Measurements from ENCODE around the gene KRTAP4-6. TPM values are rescaled to one million over a fixed set of nuclear protein-coding genes. Genes with fewer than 3 reads are reported as not detected.
"Not testable (repeated sequence)": the region's sequence is repeated elsewhere in the genome, so short reads cannot be mapped to it uniquely, and the experiment has no call there.

Gene KRTAP4-6
- total and polyA plus RNA-seq, 2 of the 13 experiments (the other 11 are each of a cell fraction or from before 2014, with no cell fraction given) = not detected

GRCh38 chr17:41119696-41120690 lies 20.4 kb downstream of the KRTAP4-6 start:
- H4K20me1 ChIP-seq (ENCODE audit: insufficient read depth, low read length); in situ Hi-C loops (cut with HindIII; ENCODE audit: extremely low pct_ligation_motif_present, low pct_unique_long_range_greater_than_20kb); POLR2A ChIA-PET; H3K79me2 ChIP-seq (ENCODE audit: insufficient read depth, low read length); H3K27me3 ChIP-seq (ENCODE audit: control insufficient read depth in 1 of 2, insufficient read depth in 2 of 2, low read length in 2 of 2); H3K9me3 ChIP-seq (ENCODE audit: low read length); H2AFZ ChIP-seq (ENCODE audit: low read length); DNase-seq (ENCODE audit: low spot score); H3K4me1 ChIP-seq (ENCODE audit: insufficient read depth, low read length); H3K9ac ChIP-seq (ENCODE audit: insufficient read depth, low read depth, low read length); H3K36me3 ChIP-seq (replicated peaks in 1 of 2; ENCODE audit: control insufficient read depth in 1 of 2, insufficient read depth in 2 of 2, low read length in 2 of 2); intact Hi-C loops (cut with micrococcal nuclease; ENCODE audit: unreplicated experiment); H3K27ac ChIP-seq (ENCODE audit: extremely low read length, insufficient read depth, low read length); FAIRE-seq; H3K4me2 ChIP-seq (ENCODE audit: low read depth, low read length); H3K4me3 ChIP-seq (replicated peaks in 1 of 3; ENCODE audit: insufficient read depth in 1 of 3, low read depth in 2 of 3, low read length in 3 of 3); ATAC-seq; CTCF ChIA-PET (ENCODE audit: low intra/inter-chr PET ratio, low total read pairs); BruUV-seq (replicated peaks): not testable (repeated sequence)
- 0 out of 4 replicates have a peak, but pooled peaks of 1 of the 2 experiments have one; percentile 0 for TF ChIP-seq MAFK (conservative IDR thresholded peaks at IDR 0.05 in 1 of 2, IDR thresholded peaks at IDR 0.05 in 1 of 2; ENCODE audit: low read length in 2 of 2)
- 47% methylated on average over 11 of the region's 11 CpGs for WGBS (ENCODE audit: low lambda C conversion rate)

DNA sequence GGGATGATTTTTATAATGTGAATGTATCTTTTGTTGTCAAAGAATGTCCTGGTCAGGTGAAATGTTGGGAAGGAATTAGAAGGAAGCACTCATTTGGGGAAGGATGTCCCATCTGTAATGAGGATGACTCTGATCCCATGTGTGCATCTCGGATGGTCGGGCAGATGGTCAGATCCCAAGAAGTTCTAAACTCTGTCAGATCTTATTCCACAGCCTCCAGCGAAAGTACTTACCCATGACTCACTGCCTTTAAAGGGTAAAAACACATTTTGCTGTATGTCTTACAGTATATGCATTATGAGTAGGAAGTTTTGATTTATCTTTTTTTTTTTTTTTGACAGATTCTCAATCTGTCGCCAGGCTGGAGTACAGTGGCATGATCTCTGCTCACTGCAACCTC lies 21.6 kb downstream of the KRTAP4-6 start:
- no peaks in the 10 kb centered on the region for H3K36me3 ChIP-seq (replicated peaks in 1 of 2; ENCODE audit: control insufficient read depth in 1 of 2, insufficient read depth in 2 of 2, low read length in 2 of 2)
- ChIA-PET POLR2A (no interaction called here), CTCF (ENCODE audit: low intra/inter-chr PET ratio, low total read pairs) (no interaction called here)
- no peak overlapping the region for H3K27ac ChIP-seq (ENCODE audit: extremely low read length, insufficient read depth, low read length)
- WGBS (ENCODE audit: low lambda C conversion rate) = 60% methylated on average over 4 of the region's 4 CpGs
- no peak overlapping the region for H3K4me2 ChIP-seq (ENCODE audit: low read depth, low read length)
- ATAC-seq = no peak
- intact Hi-C loops (cut with micrococcal nuclease; ENCODE audit: unreplicated experiment) = no loop called here
- H3K9ac ChIP-seq (ENCODE audit: insufficient read depth, low read depth, low read length) = no peak overlapping the region
- TF ChIP-seq FOXA3 (CRISPR knock-in tag; IDR thresholded peaks at IDR 0.05) = no peak
- no peak for TF ChIP-seq ZNF230 (CRISPR knock-in tag; IDR thresholded peaks at IDR 0.05)
- no peak for TF ChIP-seq CENPX (CRISPR knock-in tag; IDR thresholded peaks at IDR 0.05)
- no peak for TF ChIP-seq ZNF549 (CRISPR knock-in tag; IDR thresholded peaks at IDR 0.05)
- no peak for TF ChIP-seq SIN3B (IDR thresholded peaks at IDR 0.05; ENCODE audit: low read length)
- no peak for TF ChIP-seq FOXM1 (CRISPR knock-in tag; IDR thresholded peaks at IDR 0.05)
- TF ChIP-seq ZNF253 (CRISPR knock-in tag; IDR thresholded peaks at IDR 0.05; ENCODE audit: borderline replicate concordance) = no peak
- no peak for TF ChIP-seq BORCS8-MEF2B (CRISPR knock-in tag; IDR thresholded peaks at IDR 0.05)
- TF ChIP-seq NAIF1 (CRISPR knock-in tag; IDR thresholded peaks at IDR 0.05; ENCODE audit: borderline replicate concordance) = no peak
- no peak for TF ChIP-seq ZFP1 (CRISPR knock-in tag; IDR thresholded peaks at IDR 0.05)
- no peak for TF ChIP-seq ZNF562 (CRISPR knock-in tag; IDR thresholded peaks at IDR 0.05; ENCODE audit: borderline replicate concordance)
- TF ChIP-seq RNF219 (CRISPR knock-in tag; IDR thresholded peaks at IDR 0.05) = no peak
- FAIRE-seq = no peak
- H3K4me1 ChIP-seq (ENCODE audit: insufficient read depth, low read length) = no peaks in the 10 kb centered on the region
- no peak overlapping the region for H3K4me3 ChIP-seq (replicated peaks in 1 of 3; ENCODE audit: insufficient read depth in 1 of 3, low read depth in 2 of 3, low read length in 3 of 3)
- no peak for DNase-seq (ENCODE audit: low spot score)
- in situ Hi-C loops (cut with HindIII; ENCODE audit: extremely low pct_ligation_motif_present, low pct_unique_long_range_greater_than_20kb) = no loop called here
- no peak overlapping the region for H2AFZ ChIP-seq (ENCODE audit: low read length)
- no peaks in the 10 kb centered on the region for H4K20me1 ChIP-seq (ENCODE audit: insufficient read depth, low read length)
- no peaks in the 10 kb centered on the region for H3K9me3 ChIP-seq (ENCODE audit: low read length)
- BruUV-seq (replicated peaks) = no TSS peak
- H3K27me3 ChIP-seq (ENCODE audit: control insufficient read depth in 1 of 2, insufficient read depth in 2 of 2, low read length in 2 of 2) = peaks cover 0 to 4% of the 10 kb centered on the region in 2 experiments; a peak in 2 of 5 replicates
- H3K79me2 ChIP-seq (ENCODE audit: insufficient read depth, low read length) = no peaks in the 10 kb centered on the region
